ENCODE data around the gene DNMT3A.

The DNMT3A gene

DNA sequence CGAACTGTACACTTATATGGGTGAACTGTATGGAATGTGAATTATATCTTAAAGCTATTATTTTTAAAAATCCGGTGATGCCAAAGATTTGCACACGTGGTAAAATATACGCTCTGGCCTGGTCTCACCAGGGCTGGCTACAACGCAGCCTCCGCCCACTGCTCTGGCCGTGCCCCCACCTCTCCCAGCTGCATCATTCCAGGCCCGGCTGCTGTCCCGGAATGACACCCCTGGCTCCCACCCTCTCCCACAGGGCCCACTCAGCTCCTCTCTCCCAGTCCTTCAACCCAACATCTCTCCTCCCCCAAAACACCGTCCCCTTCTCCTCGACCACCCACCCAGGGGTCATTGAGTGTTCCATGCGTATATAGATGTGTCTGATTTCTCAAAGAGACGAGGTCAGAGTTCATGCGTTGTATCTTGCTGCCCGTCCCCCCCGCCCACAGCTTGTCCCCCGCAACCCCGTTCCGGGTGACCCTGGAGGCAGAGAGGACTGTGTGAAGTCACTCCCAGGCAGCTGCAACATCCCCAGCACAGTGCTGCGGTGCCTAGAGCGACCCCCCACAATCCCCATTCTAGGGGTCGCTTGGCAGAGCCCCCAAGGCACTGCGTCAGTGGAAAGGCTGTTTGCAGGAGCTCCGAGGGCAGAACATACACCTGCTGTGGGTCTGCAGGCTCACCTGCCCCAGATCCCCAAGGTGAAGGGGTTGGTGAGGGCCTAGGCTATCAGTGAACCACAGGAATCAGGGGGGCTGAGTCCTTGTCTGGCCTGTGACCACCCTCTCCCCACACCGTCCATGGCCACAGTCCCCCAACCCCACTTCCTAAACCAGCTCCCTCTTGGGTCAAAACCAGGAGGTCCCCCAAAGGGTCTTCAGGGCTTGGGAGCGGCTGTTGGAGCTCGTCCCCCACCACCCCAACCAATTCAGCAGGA is 13.3 kb downstream of the DNMT3A start:
- no peak overlapping the region for H3K4me3 ChIP-seq (ENCODE audit: low read length)
- DNase-seq (ENCODE audit: low read depth): no peak
- TF ChIP-seq, protein P1, sequence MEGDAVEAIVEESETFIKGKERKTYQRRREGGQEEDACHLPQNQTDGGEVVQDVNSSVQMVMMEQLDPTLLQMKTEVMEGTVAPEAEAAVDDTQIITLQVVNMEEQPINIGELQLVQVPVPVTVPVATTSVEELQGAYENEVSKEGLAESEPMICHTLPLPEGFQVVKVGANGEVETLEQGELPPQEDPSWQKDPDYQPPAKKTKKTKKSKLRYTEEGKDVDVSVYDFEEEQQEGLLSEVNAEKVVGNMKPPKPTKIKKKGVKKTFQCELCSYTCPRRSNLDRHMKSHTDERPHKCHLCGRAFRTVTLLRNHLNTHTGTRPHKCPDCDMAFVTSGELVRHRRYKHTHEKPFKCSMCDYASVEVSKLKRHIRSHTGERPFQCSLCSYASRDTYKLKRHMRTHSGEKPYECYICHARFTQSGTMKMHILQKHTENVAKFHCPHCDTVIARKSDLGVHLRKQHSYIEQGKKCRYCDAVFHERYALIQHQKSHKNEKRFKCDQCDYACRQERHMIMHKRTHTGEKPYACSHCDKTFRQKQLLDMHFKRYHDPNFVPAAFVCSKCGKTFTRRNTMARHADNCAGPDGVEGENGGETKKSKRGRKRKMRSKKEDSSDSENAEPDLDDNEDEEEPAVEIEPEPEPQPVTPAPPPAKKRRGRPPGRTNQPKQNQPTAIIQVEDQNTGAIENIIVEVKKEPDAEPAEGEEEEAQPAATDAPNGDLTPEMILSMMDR (conservative IDR thresholded peaks at IDR 0.05; ENCODE audit: low read length): no peak

DNA sequence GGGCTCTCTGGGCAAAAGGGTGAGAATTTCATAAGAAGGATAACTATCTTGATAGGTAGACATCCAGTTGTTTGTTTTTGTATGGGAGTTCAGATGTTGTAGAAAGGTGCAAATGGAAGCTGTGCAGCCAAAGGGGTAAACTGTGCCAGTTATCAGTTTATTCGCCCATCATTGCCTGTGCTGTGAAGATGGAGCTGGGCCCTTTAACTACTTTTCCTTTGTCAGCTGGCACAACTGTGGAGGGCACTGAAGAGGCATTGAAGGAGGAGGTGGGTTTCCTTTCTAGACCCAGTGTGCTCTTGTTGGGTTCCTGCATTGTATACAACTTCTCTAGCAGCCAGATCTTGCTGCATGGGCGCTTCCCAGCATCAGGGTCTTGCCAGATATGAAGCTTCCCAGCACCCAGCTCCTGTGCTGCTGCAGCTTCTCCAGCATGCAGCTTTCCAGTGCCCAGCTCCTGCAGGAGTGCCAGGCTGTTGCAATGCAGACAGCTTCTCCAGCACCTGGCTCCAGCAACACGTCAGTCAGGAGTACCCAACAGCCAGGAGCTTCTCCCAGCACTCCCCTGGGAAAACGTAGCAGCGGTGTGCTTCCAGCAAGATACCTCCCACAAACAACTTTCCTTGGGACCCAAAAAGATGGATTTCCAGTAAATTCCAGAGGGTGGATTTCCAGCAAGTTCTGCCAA is 15.3 kb downstream of the DNMT3A start:
- TF ChIP-seq, protein P1 (conservative IDR thresholded peaks at IDR 0.05; ENCODE audit: low read length): no peak
- no peak overlapping the region for H3K4me3 ChIP-seq (ENCODE audit: low read length)
- no peak for DNase-seq (ENCODE audit: low read depth)

DNA sequence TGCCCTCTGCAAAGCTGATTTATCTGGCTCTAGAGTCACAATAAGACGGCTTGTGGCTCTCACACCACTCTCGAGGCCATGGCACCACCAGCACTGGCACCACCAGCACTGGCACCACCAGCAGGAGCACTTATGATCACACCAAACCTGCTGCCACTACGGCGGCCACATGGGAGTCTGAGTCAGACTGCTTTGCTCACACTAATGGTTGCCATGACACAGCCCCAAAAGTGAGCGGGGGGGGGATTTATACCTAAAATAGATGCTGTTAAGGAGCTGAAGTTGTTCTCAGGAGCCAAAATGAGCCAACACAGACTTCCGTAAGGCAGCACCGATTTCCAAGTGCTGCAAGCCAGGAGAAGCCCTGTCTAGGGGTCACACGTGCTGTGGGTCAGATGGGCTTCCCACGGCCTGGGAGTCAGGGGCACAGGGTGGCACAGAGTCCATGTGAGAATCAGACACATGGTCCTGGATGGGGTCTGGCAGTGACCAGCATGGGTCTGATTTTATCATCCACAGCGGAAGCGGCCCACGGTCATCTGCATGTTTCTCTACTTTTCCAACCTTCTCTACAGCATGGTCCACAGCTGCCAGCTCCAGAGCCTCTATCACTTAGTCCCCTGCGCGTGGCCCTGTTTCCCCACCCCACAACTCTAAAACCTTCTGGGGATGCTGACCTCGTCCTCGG is 16.7 kb downstream of the DNMT3A start:
- H3K4me3 ChIP-seq (ENCODE audit: low read length): no peak overlapping the region
- TF ChIP-seq, protein P1 (conservative IDR thresholded peaks at IDR 0.05; ENCODE audit: low read length): no peak
- DNase-seq (ENCODE audit: low read depth): peak; percentile 70

DNA sequence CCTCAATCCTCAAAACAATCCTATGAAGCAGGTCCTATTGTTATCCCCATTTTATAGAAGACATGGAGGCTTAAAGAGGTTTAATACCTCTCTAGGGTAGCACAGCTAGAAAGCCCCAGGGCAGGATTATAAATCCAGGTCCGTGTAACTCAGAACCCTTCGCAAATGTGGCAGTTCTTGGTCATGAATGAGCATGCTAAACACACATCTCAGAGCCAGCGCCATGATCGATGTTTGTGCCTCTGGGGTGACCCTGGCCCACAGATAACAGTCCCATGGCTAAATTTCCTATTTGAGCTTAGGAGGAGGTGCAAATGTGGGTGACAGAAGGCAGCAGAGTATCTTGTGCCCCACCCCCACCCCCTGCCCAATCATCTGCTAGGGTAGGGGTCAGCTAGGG is 17.5 kb downstream of the DNMT3A start:
- TF ChIP-seq, protein P1 (conservative IDR thresholded peaks at IDR 0.05; ENCODE audit: low read length): no peak
- H3K4me3 ChIP-seq (ENCODE audit: low read length): no peak overlapping the region
- no peak for DNase-seq (ENCODE audit: low read depth)

DNA sequence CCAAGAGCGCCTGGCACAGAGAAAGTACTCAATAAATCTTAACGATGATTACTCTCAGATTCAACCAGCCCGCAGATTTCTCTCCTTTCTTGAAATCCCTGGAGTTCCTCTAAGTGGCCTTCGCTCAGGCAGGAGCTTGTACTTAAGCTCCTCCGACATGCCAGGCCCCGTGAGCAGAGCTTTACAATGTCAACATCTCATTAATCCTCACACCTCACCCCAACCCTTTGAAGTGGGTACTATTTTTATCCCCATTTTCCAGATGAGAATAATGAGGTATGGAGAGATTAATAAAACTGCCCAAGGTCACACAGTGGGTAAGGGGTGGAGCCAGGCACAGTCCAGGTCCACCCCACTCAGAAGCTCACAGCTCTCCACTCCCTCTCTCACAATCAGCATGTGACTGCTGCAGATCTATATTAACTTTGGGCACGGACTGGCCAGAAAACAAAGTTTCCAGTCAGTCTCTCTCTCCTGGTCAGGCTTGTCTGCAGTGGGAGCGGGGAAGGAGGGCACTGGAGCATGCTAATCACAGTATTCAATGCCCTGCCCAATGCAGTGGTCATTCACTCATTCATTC is 18.0 kb downstream of the DNMT3A start:
- peak; percentile 22 for DNase-seq (ENCODE audit: low read depth)
- TF ChIP-seq, protein P1 (conservative IDR thresholded peaks at IDR 0.05; ENCODE audit: low read length): no peak
- H3K4me3 ChIP-seq (ENCODE audit: low read length): no peak overlapping the region

DNA sequence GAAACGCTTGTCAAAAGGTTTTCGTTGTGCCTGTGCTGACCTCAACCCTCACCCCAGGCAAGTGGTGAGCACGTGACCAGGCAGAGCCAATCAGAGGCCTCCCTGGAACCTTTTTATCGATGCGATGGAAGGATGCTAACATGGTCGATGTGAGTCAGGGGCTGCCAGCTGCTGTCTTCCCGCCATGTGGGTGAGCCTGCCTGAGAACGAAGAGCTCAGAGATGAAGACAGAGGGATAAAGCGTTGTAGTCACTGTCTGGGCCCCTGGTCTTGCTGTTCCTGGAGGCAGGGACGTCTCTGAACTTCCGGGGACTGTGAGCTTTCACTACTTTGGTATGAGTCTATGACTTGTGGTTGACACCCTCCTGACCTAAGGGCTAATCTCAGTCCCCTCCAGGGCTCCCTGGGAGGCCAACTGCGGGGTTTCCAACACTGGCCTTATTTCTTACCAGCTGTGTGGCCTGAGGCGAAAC is 18.6 kb downstream of the DNMT3A start:
- DNase-seq (ENCODE audit: low read depth): peak; percentile 22
- no peak overlapping the region for H3K4me3 ChIP-seq (ENCODE audit: low read length)
- TF ChIP-seq, protein P1 (conservative IDR thresholded peaks at IDR 0.05; ENCODE audit: low read length): no peak
